Breast epithelium (tissue), 4 donors: ENCODE data around the gene RGS9. TPM values are rescaled to one million over a fixed set of nuclear protein-coding genes. Genes with fewer than 3 reads are reported as not detected.
A peak's percentile ranks its signal among the peaks of the same experiment; 100 is the strongest.

Experiments
- DNase-seq, 2 donors: peaks; one replicate each; pipeline ENCODE4 v3.0.0-alpha.2; 2019; ENCODE audit warnings: low spot score in 2 of 2
- H3K27ac ChIP-seq, 2 donors: fragments of 200-600 bp; sonication (generic) in 1 of 2; one replicate each; pipeline ENCODE4 v1.5.1; 2016 to 2019; ENCODE audit warnings: mild to moderate bottlenecking in 1 of 2
- H3K27me3 ChIP-seq, 2 donors: fragments of 200-600 bp; sonication (generic) in 1 of 2; one replicate each; pipeline versions ENCODE4 v1.5.1 to v1.6.0; 2017 to 2019; ENCODE audit warnings: control low read depth in 1 of 2, mild to moderate bottlenecking in 1 of 2
- H3K36me3 ChIP-seq: fragments of 200-600 bp; one replicate; pipeline ENCODE4 v1.5.1; 2019
- H3K4me1 ChIP-seq, 2 donors: fragments of 200-600 bp; sonication (generic); one replicate each; pipeline ENCODE4 v1.5.1; 2016 to 2019; ENCODE audit warnings: control low read depth in 1 of 2
- H3K4me3 ChIP-seq, 3 donors: fragments of 200-600 bp; sonication (generic); 1 replicate in 2 of 3; 2 replicates in 1 of 3; pipeline ENCODE4 v1.5.1; 2016 to 2019; ENCODE audit warnings: mild to moderate bottlenecking in 3 of 3, moderate library complexity in 2 of 3
- H3K9me3 ChIP-seq, 2 donors: fragments of 200-600 bp; sonication (generic) in 1 of 2; one replicate each; pipeline ENCODE4 v1.5.1; 2016 to 2019; ENCODE audit warnings: control low read depth in 1 of 2
- CTCF ChIP-seq, 3 donors: fragments of 450-650 bp; IDR thresholded peaks; one replicate each; pipeline ENCODE4 v1.5.1; 2016 to 2017; ENCODE audit warnings: antibody characterized with exemption in 3 of 3, mild to moderate bottlenecking in 3 of 3, moderate library complexity in 3 of 3
- POLR2A ChIP-seq: fragments of 450-650 bp; IDR thresholded peaks from one replicate; pipeline ENCODE4 v1.6.1; 2016; ENCODE audit warnings: antibody characterized with exemption, mild to moderate bottlenecking, moderate library complexity
- POLR2AphosphoS5 ChIP-seq, 3 donors: sonication (generic); formaldehyde crosslinking; IDR thresholded peaks; one replicate each; pipeline ENCODE4 v1.6.1; 2017; ENCODE audit warnings: antibody characterized with exemption in 3 of 3
- intact Hi-C: fragments of 100-400 bp; cut with DNase I; formaldehyde crosslinking; loops from one replicate; pipeline ENCODE4 v1.15.1; 2023; ENCODE audit warnings: low total_unique reads
- total RNA-seq, 3 donors: library from RNA; depleted of rRNA; stranded (reverse); fragments of >200 nt; gene quantifications; one replicate each; pipeline ENCODE4 v1.1.0, GENCODE V29; 2016

The RGS9 gene
- total RNA-seq, 3 donors from 2014 or later = 1.6 to 6.9 (median 5.0) TPM

- H3K27me3 ChIP-seq = no peaks in the 10 kb centered on the region
- intact Hi-C loops = no loop called here
- no peak for TF ChIP-seq CTCF (IDR thresholded peaks at IDR 0.05)
- TF ChIP-seq POLR2AphosphoS5 (IDR thresholded peaks at IDR 0.05) = no peak
- TF ChIP-seq POLR2A = no peak
- no peaks in the 10 kb centered on the region for H3K36me3 ChIP-seq
- no peaks in the 10 kb centered on the region for H3K4me1 ChIP-seq
- H3K9me3 ChIP-seq = no peaks in the 10 kb centered on the region
- no peak for DNase-seq
- no peak overlapping the region for H3K4me3 ChIP-seq
- H3K27ac ChIP-seq = no peak overlapping the region
Measured at GRCh38 chr17:65182233-65182632, 45.1 kb downstream of the RGS9 start.

DNA sequence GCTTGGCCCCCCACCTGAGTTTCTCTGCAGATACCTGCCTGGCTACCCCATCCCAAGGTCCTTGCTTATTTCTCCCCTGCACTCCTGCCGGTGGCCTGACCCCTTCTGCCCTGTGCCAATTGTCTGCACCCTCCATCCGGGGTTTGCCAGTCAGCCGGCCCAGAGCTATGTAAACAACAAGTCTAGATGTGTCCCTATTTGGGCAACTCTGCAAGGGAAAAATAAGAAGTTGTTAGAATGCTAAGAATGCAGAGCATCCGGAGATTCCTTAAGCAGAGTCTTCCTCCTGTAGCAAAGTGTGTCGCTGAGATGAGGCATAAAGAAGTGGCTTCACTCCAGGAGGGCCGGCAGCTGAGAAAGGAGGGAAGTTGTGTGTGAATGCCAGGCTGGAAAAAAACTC, 46.6 kb downstream of the RGS9 start:
- no peak overlapping the region for H3K4me3 ChIP-seq
- DNase-seq = peak in 1 of 2 donors; percentile 65
- H3K27ac ChIP-seq = peak overlapping the region in 1 of 2 donors; percentile 19
- intact Hi-C loops = no loop called here
- H3K36me3 ChIP-seq = no peaks in the 10 kb centered on the region
- no peaks in the 10 kb centered on the region for H3K4me1 ChIP-seq
- TF ChIP-seq CTCF (IDR thresholded peaks at IDR 0.05) (no peak), POLR2A (no peak), POLR2AphosphoS5 (IDR thresholded peaks at IDR 0.05) (no peak)
- no peaks in the 10 kb centered on the region for H3K9me3 ChIP-seq
- H3K27me3 ChIP-seq = no peaks in the 10 kb centered on the region

GRCh38 chr17:65184235-65184959, 47.2 kb downstream of the RGS9 start:
- H3K4me3 ChIP-seq = no peak overlapping the region
- no peak overlapping the region for H3K27ac ChIP-seq
- no peak for TF ChIP-seq CTCF (IDR thresholded peaks at IDR 0.05)
- no peak for TF ChIP-seq POLR2A
- no peak for TF ChIP-seq POLR2AphosphoS5 (IDR thresholded peaks at IDR 0.05)
- no peaks in the 10 kb centered on the region for H3K4me1 ChIP-seq
- DNase-seq = no peak
- no peaks in the 10 kb centered on the region for H3K36me3 ChIP-seq
- intact Hi-C loops = no loop called here
- no peaks in the 10 kb centered on the region for H3K27me3 ChIP-seq
- H3K9me3 ChIP-seq = no peaks in the 10 kb centered on the region

GRCh38 chr17:65185062-65185461, 47.9 kb downstream of the RGS9 start:
- Histone ChIP-seq H3K27ac (no peak overlapping the region), H3K9me3 (no peaks in the 10 kb centered on the region), H3K36me3 (no peaks in the 10 kb centered on the region), H3K4me1 (no peaks in the 10 kb centered on the region), H3K27me3 (no peaks in the 10 kb centered on the region), H3K4me3 (no peak overlapping the region)
- DNase-seq = no peak
- TF ChIP-seq POLR2AphosphoS5 (IDR thresholded peaks at IDR 0.05) (no peak), POLR2A (no peak), CTCF (IDR thresholded peaks at IDR 0.05) (no peak)
- intact Hi-C loops = no loop called here

GRCh38 chr17:65185668-65186382, 48.7 kb downstream of the RGS9 start:
- TF ChIP-seq POLR2A (no peak), POLR2AphosphoS5 (IDR thresholded peaks at IDR 0.05) (no peak), CTCF (IDR thresholded peaks at IDR 0.05) (no peak)
- no peak for DNase-seq
- H3K27ac ChIP-seq = no peak overlapping the region
- intact Hi-C loops = no loop called here
- no peaks in the 10 kb centered on the region for H3K36me3 ChIP-seq
- no peaks in the 10 kb centered on the region for H3K4me1 ChIP-seq
- no peak overlapping the region for H3K4me3 ChIP-seq
- H3K27me3 ChIP-seq = no peaks in the 10 kb centered on the region
- no peaks in the 10 kb centered on the region for H3K9me3 ChIP-seq
